ENCODE data around the gene KCNQ1. TPM values are rescaled to one million over a fixed set of nuclear protein-coding genes. Genes with fewer than 3 reads are reported as not detected.
A peak's percentile ranks its signal among the peaks of the same experiment; 100 is the strongest.

The KCNQ1 gene
- total and polyA plus RNA-seq, 2 donors (not counting 1 experiment from before 2014, with no cell fraction given), result not detected

GRCh38 chr11:2767071-2767470 lies 322.3 kb downstream of the KCNQ1 start:
- Histone ChIP-seq H3K79me2 (ENCODE audit: control insufficient read depth, insufficient read depth, low read length) (no peaks in the 10 kb centered on the region), H3K9me3 (ENCODE audit: control insufficient read depth, insufficient read depth, low read depth, low read length) (no peaks in the 10 kb centered on the region), H3K27ac (ENCODE audit: insufficient read depth, low read length) (no peak overlapping the region), H3K4me3 (replicated peaks in 1 of 4; ENCODE audit: control extremely low read depth in 1 of 4, insufficient read depth in 1 of 4, low read depth in 3 of 4, low read length in 4 of 4) (no peak overlapping the region), H3K36me3 (ENCODE audit: control insufficient read depth, insufficient read depth, low read length) (no peaks in the 10 kb centered on the region), H3K4me1 (ENCODE audit: control insufficient read depth, extremely low read depth, insufficient read depth, low read length) (peaks cover 4% of the 10 kb centered on the region), H3K27me3 (ENCODE audit: control insufficient read depth, insufficient read depth, low read length) (no peaks in the 10 kb centered on the region), H3K9ac (ENCODE audit: insufficient read depth, low read length) (no peak overlapping the region), H3K4me2 (ENCODE audit: extremely low read depth, insufficient read depth, low read length) (no peak overlapping the region), H2AFZ (ENCODE audit: low read length) (no peak overlapping the region), H4K20me1 (ENCODE audit: control insufficient read depth, extremely low read depth, insufficient read depth, low read length) (no peaks in the 10 kb centered on the region)
- no peak for DNase-seq (ENCODE audit: low read depth in 2 of 2)
- TF ChIP-seq CTCF (conservative IDR thresholded peaks at IDR 0.05 in 1 of 2, IDR thresholded peaks at IDR 0.05 in 1 of 2; ENCODE audit: low read depth in 1 of 2, low read length in 2 of 2), result no peak
- TF ChIP-seq EZH2 (IDR thresholded peaks at IDR 0.05; ENCODE audit: low read length, missing control alignments), result no peak

- H4K20me1 ChIP-seq (ENCODE audit: control insufficient read depth, extremely low read depth, insufficient read depth, low read length), result no peaks in the 10 kb centered on the region
- TF ChIP-seq CTCF (conservative IDR thresholded peaks at IDR 0.05 in 1 of 2, IDR thresholded peaks at IDR 0.05 in 1 of 2; ENCODE audit: low read depth in 1 of 2, low read length in 2 of 2) (no peak), EZH2 (IDR thresholded peaks at IDR 0.05; ENCODE audit: low read length, missing control alignments) (no peak)
- no peaks in the 10 kb centered on the region for H3K36me3 ChIP-seq (ENCODE audit: control insufficient read depth, insufficient read depth, low read length)
- no peak overlapping the region for H3K4me2 ChIP-seq (ENCODE audit: extremely low read depth, insufficient read depth, low read length)
- no peak overlapping the region for H3K9ac ChIP-seq (ENCODE audit: insufficient read depth, low read length)
- no peak overlapping the region for H2AFZ ChIP-seq (ENCODE audit: low read length)
- H3K9me3 ChIP-seq (ENCODE audit: control insufficient read depth, insufficient read depth, low read depth, low read length), result no peaks in the 10 kb centered on the region
- no peak overlapping the region for H3K4me3 ChIP-seq (replicated peaks in 1 of 4; ENCODE audit: control extremely low read depth in 1 of 4, insufficient read depth in 1 of 4, low read depth in 3 of 4, low read length in 4 of 4)
- no peak overlapping the region for H3K27ac ChIP-seq (ENCODE audit: insufficient read depth, low read length)
- no peaks in the 10 kb centered on the region for H3K79me2 ChIP-seq (ENCODE audit: control insufficient read depth, insufficient read depth, low read length)
- H3K4me1 ChIP-seq (ENCODE audit: control insufficient read depth, extremely low read depth, insufficient read depth, low read length), result peaks cover 5% of the 10 kb centered on the region
- H3K27me3 ChIP-seq (ENCODE audit: control insufficient read depth, insufficient read depth, low read length), result no peaks in the 10 kb centered on the region
- DNase-seq (ENCODE audit: low read depth in 2 of 2), result no peak
Observed at GRCh38 chr11:2767801-2768200, 323.0 kb downstream of the KCNQ1 start.

- H3K9ac ChIP-seq (ENCODE audit: insufficient read depth, low read length), result no peak overlapping the region
- no peak overlapping the region for H3K4me2 ChIP-seq (ENCODE audit: extremely low read depth, insufficient read depth, low read length)
Observed at GRCh38 chr11:2768471-2769408, 323.9 kb downstream of the KCNQ1 start.

More at GRCh38 chr11:2768471-2769408, 323.9 kb downstream of the KCNQ1 start:
- Histone ChIP-seq H4K20me1 (ENCODE audit: control insufficient read depth, extremely low read depth, insufficient read depth, low read length) (no peaks in the 10 kb centered on the region), H3K4me3 (replicated peaks in 1 of 4; ENCODE audit: control extremely low read depth in 1 of 4, insufficient read depth in 1 of 4, low read depth in 3 of 4, low read length in 4 of 4) (no peak overlapping the region), H3K27ac (ENCODE audit: insufficient read depth, low read length) (no peak overlapping the region), H3K79me2 (ENCODE audit: control insufficient read depth, insufficient read depth, low read length) (no peaks in the 10 kb centered on the region), H3K4me1 (ENCODE audit: control insufficient read depth, extremely low read depth, insufficient read depth, low read length) (peaks cover 7% of the 10 kb centered on the region), H2AFZ (ENCODE audit: low read length) (no peak overlapping the region), H3K9me3 (ENCODE audit: control insufficient read depth, insufficient read depth, low read depth, low read length) (no peaks in the 10 kb centered on the region), H3K27me3 (ENCODE audit: control insufficient read depth, insufficient read depth, low read length) (peaks cover 3% of the 10 kb centered on the region), H3K36me3 (ENCODE audit: control insufficient read depth, insufficient read depth, low read length) (no peaks in the 10 kb centered on the region)
- TF ChIP-seq EZH2 (IDR thresholded peaks at IDR 0.05; ENCODE audit: low read length, missing control alignments) (no peak), CTCF (conservative IDR thresholded peaks at IDR 0.05 in 1 of 2, IDR thresholded peaks at IDR 0.05 in 1 of 2; ENCODE audit: low read depth in 1 of 2, low read length in 2 of 2) (no peak)
- peak; percentile 76 to 85 for DNase-seq (ENCODE audit: low read depth in 2 of 2)

Data from fibroblast of lung (primary cell).